Spleen (tissue), 11 donors: ENCODE results near the gene MKLN1. TPM values are rescaled to one million over a fixed set of nuclear protein-coding genes. Genes with fewer than 3 reads are reported as not detected.

Experiments used
- DNase-seq: peaks from one replicate; pipeline ENCODE4 v3.0.0-alpha.2; 2020
- H3K27ac ChIP-seq, 8 donors: fragments of 200-600 bp; sonication (generic) in 7 of 8; 1 replicate in 4 of 8; 2 replicates in 4 of 8; pipeline versions ENCODE4 v1.5.0 to v1.8.0; 2016 to 2021; ENCODE audit warnings: inconsistent platforms in 4 of 8, mild to moderate bottlenecking in 4 of 8, moderate library complexity in 1 of 8
- H3K27me3 ChIP-seq, 7 donors: fragments of 200-600 bp; sonication (generic) in 6 of 7; replicated peaks in 1 of 7; 1 replicate in 4 of 7; 2 replicates in 3 of 7; pipeline versions ENCODE4 v1.5.0 to v1.8.0; 2016 to 2021; ENCODE audit warnings: inconsistent platforms in 3 of 7, mild to moderate bottlenecking in 1 of 7
- H3K36me3 ChIP-seq, 6 donors: fragments of 200-600 bp; sonication (generic) in 5 of 6; 1 replicate in 4 of 6; 2 replicates in 2 of 6; pipeline versions ENCODE4 v1.5.0 to v1.8.0; 2016 to 2021; ENCODE audit warnings: inconsistent platforms in 2 of 6
- H3K4me1 ChIP-seq, 6 donors: fragments of 200-600 bp; sonication (generic) in 5 of 6; 1 replicate in 3 of 6; 2 replicates in 3 of 6; pipeline versions ENCODE4 v1.5.0 to v1.8.0; 2016 to 2021; ENCODE audit warnings: inconsistent platforms in 3 of 6
- H3K4me3 ChIP-seq, 8 donors: fragments of 200-600 bp; sonication (generic) in 7 of 8; 1 replicate in 4 of 8; 2 replicates in 4 of 8; pipeline versions ENCODE4 v1.5.0 to v1.8.0; 2016 to 2021; ENCODE audit warnings: inconsistent platforms in 4 of 8, mild to moderate bottlenecking in 4 of 8, moderate library complexity in 2 of 8
- H3K9me3 ChIP-seq, 8 donors: fragments of 200-600 bp; sonication (generic) in 7 of 8; 1 replicate in 4 of 8; 2 replicates in 4 of 8; pipeline versions ENCODE4 v1.5.0 to v1.8.0; 2016 to 2021; ENCODE audit warnings: inconsistent platforms in 4 of 8
- CTCF ChIP-seq, 11 experiments: fragments of 200-600 bp in 7 of 11; fragments of 450-650 bp in 4 of 11; sonication (generic) in 4 of 11; IDR thresholded peaks in 8 of 11; conservative IDR thresholded peaks in 3 of 11; 1 replicate in 7 of 11; 2 replicates in 4 of 11; pipeline versions ENCODE4 v1.4.0 to v1.8.0; 2016 to 2021; ENCODE audit warnings: antibody characterized with exemption in 11 of 11, inconsistent platforms in 4 of 11, mild to moderate bottlenecking in 1 of 11
- POLR2A ChIP-seq, 3 donors: fragments of 450-650 bp; IDR thresholded peaks; one replicate each; pipeline ENCODE4 v1.5.1; 2017; ENCODE audit warnings: antibody characterized with exemption in 3 of 3, mild to moderate bottlenecking in 1 of 3
- POLR2AphosphoS5 ChIP-seq, 3 donors: sonication (generic); formaldehyde crosslinking; IDR thresholded peaks; one replicate each; pipeline ENCODE4 v1.5.1; 2017; ENCODE audit warnings: antibody characterized with exemption in 3 of 3
- WGBS, 5 donors: extraction: QIAGEN DNeasy Blood & Tissue Kit in 3 of 5; methylation state at CpG; one replicate each; pipeline versions ENCODE4 v1.1.5 to v1.1.7; 2013 to 2018; 5-methylcytosine and 5-hydroxymethylcytosine counted together
- intact Hi-C: fragments of 100-400 bp; cut with DNase I; formaldehyde crosslinking; loops from one replicate; pipeline ENCODE4 v1.15.0; 2023; ENCODE audit warnings: low total_unique reads
- polyA plus RNA-seq, 3 donors: library from polyadenylated mRNA; stranded (reverse); fragments of 200-250 nt; gene quantifications; one replicate each; pipeline ENCODE4 v1.2.1, GENCODE V29; 2013
- total RNA-seq, 7 donors: library from RNA; depleted of rRNA in 3 of 7; stranded (reverse); fragments of >200 nt in 3 of 7; fragmentation: NEBNext Ultra II Directional in 4 of 7; extraction: Animal tissue kit (Norgen Biotek cat#: 25700) in 4 of 7; gene quantifications; one replicate each; pipeline versions ENCODE4 v1.1.0 to v1.2.1, GENCODE V29; 2016 to 2021
- donor health status: healthy with polysubstance abuse.
- donor health status: DM: no; HTN: no; CAD: no; lungs with moderate emphysema.
- donor health status: DM: no; HTN: no; CAD: no.
- donor health status: Bipolar disorder and iron deficiency.
- donor health status: healthy.
- donor health status: DM: no; HTN: no; CAD: no.
- donor health status: DM: yes; HTN: yes; CAD: no.

MKLN1 gene
- total and polyA plus RNA-seq, 10 donors: 7.1 to 87.4 (median 66.5) TPM

- intact Hi-C loops: no loop called here
- WGBS, 5 donors: 52 to 58% (median 56%) methylated on average over 3 of the region's 3 CpGs
- no peak for TF ChIP-seq POLR2AphosphoS5 (IDR thresholded peaks at IDR 0.05)
- no peak for TF ChIP-seq POLR2A (IDR thresholded peaks at IDR 0.05)
- TF ChIP-seq CTCF (IDR thresholded peaks at IDR 0.05 in 8 of 11, conservative IDR thresholded peaks at IDR 0.05 in 3 of 11): no peak
- peak; percentile 24 for DNase-seq
- Histone ChIP-seq H3K9me3 (no peaks in the 10 kb centered on the region), H3K4me3 (no peak overlapping the region), H3K36me3 (no peaks in the 10 kb centered on the region), H3K4me1 (peaks cover 0 to 15% (median 6%) of the 10 kb centered on the region in 6 donors), H3K27ac (no peak overlapping the region), H3K27me3 (no peaks in the 10 kb centered on the region)
Measured at GRCh38 chr7:131529179-131529578, 201.5 kb downstream of the MKLN1 start.

GRCh38 chr7:131529617-131530016, 201.9 kb downstream of the MKLN1 start:
- no peak overlapping the region for H3K27ac ChIP-seq
- WGBS, 5 donors: 76 to 90% (median 85%) methylated on average over 9 to 11 of the region's 11 CpGs
- peak; percentile 39 for DNase-seq

GRCh38 chr7:131530137-131530536, 202.5 kb downstream of the MKLN1 start:
- WGBS, 5 donors: 83 to 98% (median 93%) methylated on average over 3 to 6 of the region's 6 CpGs
- no peak overlapping the region for H3K27ac ChIP-seq
- H3K9me3 ChIP-seq: no peaks in the 10 kb centered on the region
- no peak for TF ChIP-seq POLR2A (IDR thresholded peaks at IDR 0.05)
- TF ChIP-seq CTCF (IDR thresholded peaks at IDR 0.05 in 8 of 11, conservative IDR thresholded peaks at IDR 0.05 in 3 of 11): no peak
- no peak for TF ChIP-seq POLR2AphosphoS5 (IDR thresholded peaks at IDR 0.05)
- no peaks in the 10 kb centered on the region for H3K36me3 ChIP-seq
- intact Hi-C loops: no loop called here
- H3K27me3 ChIP-seq: no peaks in the 10 kb centered on the region
- no peak overlapping the region for H3K4me3 ChIP-seq
- H3K4me1 ChIP-seq: peaks cover 0 to 15% (median 6%) of the 10 kb centered on the region in 6 donors
- peak; percentile 41 for DNase-seq

More at GRCh38 chr7:131529617-131530016, 201.9 kb downstream of the MKLN1 start:
- no peaks in the 10 kb centered on the region for H3K36me3 ChIP-seq
- H3K27me3 ChIP-seq: no peaks in the 10 kb centered on the region
- peaks cover 0 to 15% (median 6%) of the 10 kb centered on the region in 6 donors for H3K4me1 ChIP-seq
- H3K9me3 ChIP-seq: no peaks in the 10 kb centered on the region
- intact Hi-C loops: no loop called here
- TF ChIP-seq POLR2AphosphoS5 (IDR thresholded peaks at IDR 0.05) (no peak), CTCF (IDR thresholded peaks at IDR 0.05 in 8 of 11, conservative IDR thresholded peaks at IDR 0.05 in 3 of 11) (no peak), POLR2A (IDR thresholded peaks at IDR 0.05) (no peak)
- H3K4me3 ChIP-seq: no peak overlapping the region

- TF ChIP-seq CTCF (IDR thresholded peaks at IDR 0.05 in 8 of 11, conservative IDR thresholded peaks at IDR 0.05 in 3 of 11): no peak
- no peak for TF ChIP-seq POLR2A (IDR thresholded peaks at IDR 0.05)
- no peak for TF ChIP-seq POLR2AphosphoS5 (IDR thresholded peaks at IDR 0.05)
Measured at GRCh38 chr7:131532570-131533091, 205.0 kb downstream of the MKLN1 start.

More at GRCh38 chr7:131532570-131533091, 205.0 kb downstream of the MKLN1 start:
- WGBS, 5 donors: 66 to 88% (median 78%) methylated on average over 10 of the region's 10 CpGs
- no peaks in the 10 kb centered on the region for H3K27me3 ChIP-seq
- H3K9me3 ChIP-seq: no peaks in the 10 kb centered on the region
- no peaks in the 10 kb centered on the region for H3K36me3 ChIP-seq
- intact Hi-C loops: no loop called here
- no peak overlapping the region for H3K4me3 ChIP-seq
- DNase-seq: peak; percentile 44
- H3K27ac ChIP-seq: peak overlapping the region in 7 of 8 donors; percentile 22 to 58 (median 41)
- H3K4me1 ChIP-seq: peaks cover 0 to 15% (median 6%) of the 10 kb centered on the region in 6 donors
